Measurements from ENCODE around the gene ATP9A. TPM values are rescaled to one million over a fixed set of nuclear protein-coding genes. Genes with fewer than 3 reads are reported as not detected.

ATP9A gene
- total RNA-seq, 1 experiment from 2014 or later: 7.3 TPM

DNA sequence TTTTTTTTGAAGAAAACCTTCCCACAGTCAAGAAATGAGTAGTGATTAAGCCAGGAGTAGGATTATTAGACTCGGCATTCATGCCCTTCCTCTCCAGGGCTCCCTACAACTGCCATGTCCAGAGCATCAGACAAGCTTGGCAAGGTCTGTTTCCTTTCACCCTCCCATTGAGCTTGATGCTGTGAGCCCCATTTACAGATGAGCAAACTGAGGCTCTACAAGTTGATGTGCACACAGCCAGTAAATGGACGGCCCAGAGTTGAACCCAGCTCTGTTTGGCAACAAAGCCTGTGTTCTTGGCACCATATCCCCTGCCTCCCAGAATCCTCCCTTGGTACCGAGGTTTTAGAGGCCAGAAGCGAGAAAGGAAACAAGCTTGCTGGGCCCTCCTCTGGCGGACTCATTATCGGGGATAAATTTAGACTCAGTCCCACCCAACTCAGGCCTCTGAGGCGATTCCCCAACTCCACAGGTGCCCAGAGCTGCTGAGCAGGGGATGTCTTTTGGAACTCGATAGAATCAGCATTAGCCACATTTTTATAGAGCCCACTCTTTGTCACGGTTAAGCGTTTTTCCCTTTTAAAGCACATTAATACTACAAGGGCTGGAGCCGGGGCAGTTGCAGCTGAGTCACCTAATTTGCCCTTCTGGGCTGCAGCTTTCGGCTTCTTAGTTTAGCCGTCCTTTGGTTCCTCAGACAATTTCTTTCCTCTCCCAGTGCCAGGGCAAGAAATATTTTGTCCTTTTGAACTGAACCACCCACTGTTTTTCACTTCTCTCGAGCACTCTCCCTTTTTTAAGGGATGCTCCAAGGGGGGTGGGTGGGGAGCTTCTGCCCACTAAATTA is 202.7 kb downstream of the ATP9A start:
- H3K27me3 Mint-ChIP-seq (ENCODE audit: insufficient read depth, unreplicated experiment): peaks cover 30% of the 10 kb centered on the region
- intact Hi-C loops (cut with micrococcal nuclease): no loop called here
- no peaks in the 10 kb centered on the region for H3K36me3 Mint-ChIP-seq (ENCODE audit: insufficient read depth, unreplicated experiment)
- H3K4me3 Mint-ChIP-seq (ENCODE audit: unreplicated experiment): no peak overlapping the region
- no peaks in the 10 kb centered on the region for H3K9me3 Mint-ChIP-seq (ENCODE audit: unreplicated experiment)
- BruUV-seq (replicated peaks): no TSS peak
- POLR2A ChIA-PET: interaction anchor here (0.7 to 1.1 kb wide), 2 partner anchors 584 to 681 kb away, joined by 3 read pairs; no protein-coding TSS in a partner anchor
- no peak for DNase-seq (ENCODE audit: unreplicated experiment)
- H3K4me1 Mint-ChIP-seq (ENCODE audit: insufficient read depth, unreplicated experiment): peaks cover 22% of the 10 kb centered on the region
- TF ChIP-seq, protein P1, sequence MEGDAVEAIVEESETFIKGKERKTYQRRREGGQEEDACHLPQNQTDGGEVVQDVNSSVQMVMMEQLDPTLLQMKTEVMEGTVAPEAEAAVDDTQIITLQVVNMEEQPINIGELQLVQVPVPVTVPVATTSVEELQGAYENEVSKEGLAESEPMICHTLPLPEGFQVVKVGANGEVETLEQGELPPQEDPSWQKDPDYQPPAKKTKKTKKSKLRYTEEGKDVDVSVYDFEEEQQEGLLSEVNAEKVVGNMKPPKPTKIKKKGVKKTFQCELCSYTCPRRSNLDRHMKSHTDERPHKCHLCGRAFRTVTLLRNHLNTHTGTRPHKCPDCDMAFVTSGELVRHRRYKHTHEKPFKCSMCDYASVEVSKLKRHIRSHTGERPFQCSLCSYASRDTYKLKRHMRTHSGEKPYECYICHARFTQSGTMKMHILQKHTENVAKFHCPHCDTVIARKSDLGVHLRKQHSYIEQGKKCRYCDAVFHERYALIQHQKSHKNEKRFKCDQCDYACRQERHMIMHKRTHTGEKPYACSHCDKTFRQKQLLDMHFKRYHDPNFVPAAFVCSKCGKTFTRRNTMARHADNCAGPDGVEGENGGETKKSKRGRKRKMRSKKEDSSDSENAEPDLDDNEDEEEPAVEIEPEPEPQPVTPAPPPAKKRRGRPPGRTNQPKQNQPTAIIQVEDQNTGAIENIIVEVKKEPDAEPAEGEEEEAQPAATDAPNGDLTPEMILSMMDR (IDR thresholded peaks at IDR 0.05; ENCODE audit: unreplicated experiment): no peak
- CTCF ChIA-PET: interaction anchor here (0.6 to 1.6 kb wide), 7 partner anchors 15 to 179 kb away, joined by 3 to 9 read pairs (median 4); no protein-coding TSS in a partner anchor
- H3K27ac Mint-ChIP-seq (ENCODE audit: low read depth, unreplicated experiment): no peak overlapping the region

DNA sequence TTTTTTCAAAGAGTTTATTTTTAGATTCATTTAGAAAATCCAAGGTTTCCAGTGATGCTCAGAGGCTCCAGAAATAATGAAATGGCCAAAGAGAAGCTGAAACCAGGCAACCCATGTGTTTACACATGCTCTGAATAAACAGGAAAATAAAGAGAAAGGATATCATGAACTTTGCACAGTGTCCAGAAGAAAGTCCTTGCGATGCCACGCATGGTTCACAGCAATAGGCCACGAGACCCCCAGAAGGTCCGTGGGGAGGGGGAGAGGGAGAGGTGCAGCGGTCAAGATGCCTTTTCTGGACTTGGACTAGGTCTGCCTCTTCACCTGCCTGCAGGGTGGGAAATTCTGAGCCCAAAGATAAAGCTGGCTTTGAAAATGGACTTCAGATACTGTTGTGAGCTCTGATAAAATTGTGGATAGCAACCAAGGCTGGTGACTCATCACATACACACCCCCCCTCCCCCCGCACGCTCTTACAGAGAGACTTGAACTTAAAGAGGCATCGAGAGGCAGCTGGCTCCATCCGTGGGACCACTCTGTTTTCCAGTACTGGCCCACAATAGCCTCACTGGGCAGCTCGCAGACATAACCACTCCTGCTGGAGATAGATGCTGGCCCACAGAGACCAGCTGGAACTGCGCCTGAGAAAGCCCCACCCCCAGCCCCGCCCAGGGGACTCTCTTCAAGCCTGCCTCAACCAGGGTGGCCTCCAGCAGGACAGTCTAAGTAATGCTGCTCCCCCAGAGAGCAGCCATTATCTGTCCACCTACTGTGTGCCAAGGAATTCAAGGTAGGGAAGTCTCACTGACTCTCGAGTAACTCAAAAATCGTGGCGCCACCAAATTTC is 204.5 kb downstream of the ATP9A start:
- intact Hi-C loops (cut with micrococcal nuclease): no loop called here
- TF ChIP-seq, protein P1 (IDR thresholded peaks at IDR 0.05; ENCODE audit: unreplicated experiment): no peak
- peak overlapping the region; percentile 52 for H3K27ac Mint-ChIP-seq (ENCODE audit: low read depth, unreplicated experiment)
- ChIA-PET CTCF (interaction anchor here (0.6 to 1.5 kb wide), 8 partner anchors 9 to 576 kb away, joined by 3 to 5 read pairs (median 3); no protein-coding TSS in a partner anchor), POLR2A (interaction anchor here (0.7 to 1.6 kb wide), 7 partner anchors 9 to 596 kb away, joined by 3 to 7 read pairs (median 3); no protein-coding TSS in a partner anchor)
- H3K4me3 Mint-ChIP-seq (ENCODE audit: unreplicated experiment): peak overlapping the region; percentile 69
- H3K36me3 Mint-ChIP-seq (ENCODE audit: insufficient read depth, unreplicated experiment): no peaks in the 10 kb centered on the region
- no peaks in the 10 kb centered on the region for H3K9me3 Mint-ChIP-seq (ENCODE audit: unreplicated experiment)
- BruUV-seq (replicated peaks): no TSS peak
- H3K4me1 Mint-ChIP-seq (ENCODE audit: insufficient read depth, unreplicated experiment): peaks cover 12% of the 10 kb centered on the region
- DNase-seq (ENCODE audit: unreplicated experiment): peak; percentile 66
- H3K27me3 Mint-ChIP-seq (ENCODE audit: insufficient read depth, unreplicated experiment): peaks cover 44% of the 10 kb centered on the region

- intact Hi-C loops (cut with micrococcal nuclease): no loop called here
- H3K4me1 Mint-ChIP-seq (ENCODE audit: insufficient read depth, unreplicated experiment): peaks cover 12% of the 10 kb centered on the region
- H3K27me3 Mint-ChIP-seq (ENCODE audit: insufficient read depth, unreplicated experiment): peaks cover 38% of the 10 kb centered on the region
- no TSS peak for BruUV-seq (replicated peaks)
- H3K36me3 Mint-ChIP-seq (ENCODE audit: insufficient read depth, unreplicated experiment): no peaks in the 10 kb centered on the region
- H3K4me3 Mint-ChIP-seq (ENCODE audit: unreplicated experiment): peak overlapping the region; percentile 69
- CTCF ChIA-PET: interaction anchor here (0.8 to 1.5 kb wide), 7 partner anchors 9 to 575 kb away, joined by 3 to 5 read pairs (median 3); no protein-coding TSS in a partner anchor
- POLR2A ChIA-PET: interaction anchor here (0.7 to 1.6 kb wide), 6 partner anchors 9 to 595 kb away, joined by 3 to 7 read pairs (median 3); no protein-coding TSS in a partner anchor
- TF ChIP-seq, protein P1 (IDR thresholded peaks at IDR 0.05; ENCODE audit: unreplicated experiment): no peak
- H3K9me3 Mint-ChIP-seq (ENCODE audit: unreplicated experiment): no peaks in the 10 kb centered on the region
- no peak for DNase-seq (ENCODE audit: unreplicated experiment)
- H3K27ac Mint-ChIP-seq (ENCODE audit: low read depth, unreplicated experiment): peak overlapping the region; percentile 52
Measured at GRCh38 chr20:51563174-51563485, 205.1 kb downstream of the ATP9A start.

All from MCF 10A (cell line).